GM11168 (cell line): ENCODE data around the gene DRC7.

Experiments used
- in situ Hi-C: fragments of 300-500 bp; cut with MboI; formaldehyde crosslinking; loops from one replicate; pipeline ENCODE4 v1.12.0; 2022; ENCODE audit warnings: low sequenced_read_pairs; ENCODE audit not compliant: unreplicated experiment

DRC7 gene

DNA sequence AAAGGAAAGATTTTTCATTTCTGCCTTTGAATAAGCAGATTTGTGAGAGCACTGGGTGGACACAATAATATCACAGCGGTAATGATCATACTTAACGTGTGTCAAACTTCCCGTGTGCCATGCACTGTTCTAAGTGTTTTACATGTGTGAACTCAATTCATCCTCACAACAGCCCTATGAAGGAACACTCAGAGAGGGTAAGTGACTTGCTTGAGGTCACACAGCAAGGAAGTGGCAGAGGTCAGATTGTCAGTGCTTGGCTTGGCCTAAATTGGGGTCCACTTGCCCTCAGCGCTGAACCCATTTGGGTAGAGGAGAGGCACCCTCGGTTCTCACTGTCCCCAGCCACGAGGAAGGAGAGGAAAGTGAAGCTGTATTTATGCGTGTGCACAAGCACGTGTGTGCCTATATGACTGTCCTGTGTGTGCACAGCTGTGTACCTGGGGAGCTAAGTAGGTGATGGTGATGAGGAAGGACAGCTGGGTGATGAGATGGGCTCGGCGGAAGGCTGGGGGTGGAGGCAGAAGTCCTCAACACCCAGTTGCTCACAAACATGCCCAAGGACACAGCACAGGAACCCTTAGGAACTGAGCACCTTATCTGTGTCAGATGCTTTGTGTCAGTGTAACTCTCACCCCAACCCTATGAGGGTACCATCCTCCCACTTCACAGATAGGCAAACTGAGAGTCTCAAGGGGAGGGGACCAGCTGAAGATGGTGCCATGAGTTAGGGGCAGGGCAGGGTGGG lies 36.3 kb upstream of the DRC7 start:
- in situ Hi-C loops = no loop called here

DNA sequence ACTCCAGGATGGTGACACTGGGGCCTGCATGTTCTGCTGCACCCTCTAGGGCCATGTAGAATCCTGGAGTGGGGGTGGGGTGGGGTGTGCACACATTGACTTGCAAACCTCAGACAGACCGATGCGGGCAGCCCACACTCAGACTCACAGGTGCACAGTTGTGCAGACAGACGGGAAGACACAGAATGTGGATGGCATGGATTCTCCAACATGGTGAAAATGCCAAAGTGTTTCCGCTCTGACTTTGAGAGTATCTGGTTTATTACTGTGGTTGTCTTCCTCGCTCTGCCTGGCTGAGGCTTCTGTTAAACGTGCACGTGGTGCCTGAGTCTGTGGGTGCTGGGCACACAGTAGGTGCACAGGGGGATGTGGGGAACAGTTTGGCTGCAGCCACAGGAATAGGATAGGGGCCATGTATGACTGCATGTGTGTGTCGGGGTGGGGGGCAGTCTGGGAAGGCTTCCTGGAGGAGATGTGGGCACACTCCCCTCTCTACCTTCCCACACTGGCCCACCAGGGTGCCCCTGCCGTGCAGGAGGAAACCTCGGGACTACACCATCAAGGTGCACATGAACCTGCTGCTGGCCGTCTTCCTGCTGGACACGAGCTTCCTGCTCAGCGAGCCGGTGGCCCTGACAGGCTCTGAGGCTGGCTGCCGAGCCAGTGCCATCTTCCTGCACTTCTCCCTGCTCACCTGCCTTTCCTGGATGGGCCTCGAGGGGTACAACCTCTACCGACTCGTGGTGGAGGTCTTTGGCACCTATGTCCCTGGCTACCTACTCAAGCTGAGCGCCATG lies 35.5 kb upstream of the DRC7 start:
- in situ Hi-C loops = no loop called here

DNA sequence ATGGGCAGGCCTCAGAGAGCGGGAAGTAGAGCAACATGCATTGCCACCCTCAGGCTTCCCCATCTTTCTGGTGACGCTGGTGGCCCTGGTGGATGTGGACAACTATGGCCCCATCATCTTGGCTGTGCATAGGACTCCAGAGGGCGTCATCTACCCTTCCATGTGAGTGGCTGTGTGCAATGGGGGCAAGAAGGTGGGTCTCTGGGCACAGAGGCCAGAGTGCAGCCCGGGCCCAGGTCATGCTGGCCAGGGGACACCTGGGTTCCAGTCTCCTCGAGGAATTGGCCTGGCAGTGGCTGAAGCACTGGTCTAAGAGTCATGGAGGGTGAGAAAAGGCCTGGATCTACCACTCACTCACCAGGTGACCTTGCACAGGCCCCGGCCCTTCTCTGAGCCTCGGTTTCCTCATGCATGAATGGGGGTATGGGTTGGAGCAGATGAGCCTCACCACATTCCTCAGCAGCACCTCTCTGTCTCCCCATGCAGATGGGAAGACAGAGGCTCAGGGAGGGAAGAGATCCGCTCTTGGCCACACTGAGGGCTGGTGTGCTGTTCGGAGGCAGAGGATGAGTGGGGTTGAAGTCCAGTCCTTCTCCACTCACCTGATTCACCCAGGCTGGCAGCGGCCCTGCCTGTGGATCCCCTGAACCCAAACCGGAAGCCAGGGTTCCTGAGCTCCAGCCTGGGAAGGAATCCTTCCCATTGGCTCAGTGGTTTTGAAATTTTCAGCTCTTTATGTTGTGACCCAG lies 33.7 kb upstream of the DRC7 start:
- in situ Hi-C loops = no loop called here

- in situ Hi-C loops = no loop called here
Observed at GRCh38 chr16:57661510-57661909, 33.1 kb upstream of the DRC7 start.

- in situ Hi-C loops = no loop called here
Observed at GRCh38 chr16:57661936-57662906, 32.4 kb upstream of the DRC7 start.

- in situ Hi-C loops = no loop called here
Observed at GRCh38 chr16:57663436-57663835, 31.2 kb upstream of the DRC7 start.

- in situ Hi-C loops = no loop called here
Observed at GRCh38 chr16:57663917-57664661, 30.5 kb upstream of the DRC7 start.

DNA sequence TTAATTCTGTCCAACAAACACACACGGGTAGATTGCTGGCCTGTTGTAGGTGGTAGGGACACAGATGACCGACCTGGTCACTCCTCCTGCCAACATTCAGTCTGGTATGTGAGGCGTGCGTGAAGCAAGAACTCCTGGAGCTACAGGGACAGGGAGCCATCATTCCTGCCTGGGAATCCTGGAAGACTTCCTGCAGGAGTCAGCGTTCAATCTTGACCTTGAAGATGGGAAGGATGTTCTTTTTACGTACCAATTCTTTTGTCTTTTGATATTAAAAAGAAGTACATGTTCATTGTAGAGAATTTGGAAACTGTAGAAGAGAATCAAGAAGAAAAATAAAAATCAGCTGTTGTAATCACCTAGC lies 30.0 kb upstream of the DRC7 start:
- in situ Hi-C loops = no loop called here

GRCh38 chr16:57665541-57665940 lies 29.1 kb upstream of the DRC7 start:
- in situ Hi-C loops = no loop called here

- in situ Hi-C loops = no loop called here
Observed at GRCh38 chr16:57666353-57667047, 28.1 kb upstream of the DRC7 start.

DNA sequence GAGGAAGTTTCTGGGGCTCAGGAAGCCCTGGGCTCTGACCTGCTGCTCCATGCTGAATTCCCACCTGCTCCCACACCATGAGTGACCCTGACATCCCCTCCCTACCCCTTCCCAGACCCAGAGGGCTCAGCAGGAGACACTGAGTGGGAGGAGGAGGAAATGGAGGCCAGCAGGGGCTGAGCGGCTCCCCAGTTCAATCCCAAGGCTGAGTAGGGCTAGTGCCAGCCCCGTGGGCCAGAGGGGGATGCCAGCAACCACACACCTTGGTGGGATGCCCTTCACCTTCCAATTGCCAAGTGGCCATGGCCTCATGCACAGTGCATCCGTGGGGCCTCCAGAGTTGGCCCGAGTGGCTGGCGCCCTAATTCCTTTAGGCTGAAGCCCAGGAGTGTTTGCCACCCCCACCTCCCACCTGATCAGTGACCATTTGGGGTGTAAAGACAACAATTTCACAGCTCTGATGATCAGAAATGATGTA lies 27.5 kb upstream of the DRC7 start:
- in situ Hi-C loops = no loop called here

DNA sequence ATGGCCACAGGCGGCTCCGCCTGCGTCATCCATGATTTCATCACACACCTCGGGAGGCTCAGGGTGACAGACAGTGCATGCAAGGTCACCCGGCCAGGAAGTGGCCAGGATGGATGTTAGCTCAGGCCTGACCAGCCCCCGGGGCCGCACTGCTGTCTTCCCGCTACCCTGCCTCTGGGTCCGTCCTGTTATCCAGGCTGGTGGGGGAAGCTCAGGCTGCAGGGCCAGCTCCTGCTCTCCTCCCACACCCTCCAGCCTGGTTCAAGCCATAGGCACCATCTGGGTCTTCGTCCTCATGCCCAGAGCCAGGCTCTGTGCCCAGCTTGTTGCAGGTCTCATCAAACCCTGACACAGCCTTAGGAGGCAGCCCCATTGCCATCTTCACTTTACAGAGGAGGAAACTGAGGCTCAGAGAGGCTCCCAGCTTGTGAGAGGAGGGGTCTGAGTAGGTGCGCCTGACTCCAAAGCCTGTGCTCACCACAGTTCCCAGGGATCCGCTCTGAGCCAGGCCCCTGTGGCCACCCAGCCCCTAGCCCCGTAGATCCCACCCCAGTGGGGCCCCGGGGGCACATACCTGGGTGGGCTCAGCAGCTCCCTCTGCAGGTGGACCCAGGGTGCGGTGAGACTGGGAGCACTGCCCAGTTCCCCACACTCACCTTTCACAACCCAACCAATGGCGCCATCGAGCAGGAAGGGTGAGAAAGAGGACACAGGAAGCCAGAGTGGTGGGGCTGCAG lies 26.9 kb upstream of the DRC7 start:
- in situ Hi-C loops = no loop called here

DNA sequence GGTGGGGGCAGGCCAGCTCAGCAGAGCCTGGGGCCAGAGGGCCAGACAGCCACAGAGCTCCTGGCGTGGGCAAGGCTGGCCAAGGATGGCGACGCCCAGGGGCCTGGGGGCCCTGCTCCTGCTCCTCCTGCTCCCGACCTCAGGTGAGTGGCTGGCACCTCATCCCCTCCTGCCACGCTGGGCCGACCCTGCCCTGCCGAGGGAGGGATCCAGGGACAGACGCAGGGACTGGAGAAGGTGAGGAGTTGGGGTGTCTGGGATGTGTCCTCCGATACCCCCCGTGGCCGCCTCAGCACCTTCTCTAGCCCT lies 26.4 kb upstream of the DRC7 start, which contains the start of gene ADGRG3:
TSS of gene ADGRG3 (plus strand) at position 44 of the 309 bp plus-strand sequence. CDS start at position 86, 42 bp downstream.
- in situ Hi-C loops = no loop called here

- in situ Hi-C loops = no loop called here
Observed at GRCh38 chr16:57668630-57669475, 25.8 kb upstream of the DRC7 start.

DNA sequence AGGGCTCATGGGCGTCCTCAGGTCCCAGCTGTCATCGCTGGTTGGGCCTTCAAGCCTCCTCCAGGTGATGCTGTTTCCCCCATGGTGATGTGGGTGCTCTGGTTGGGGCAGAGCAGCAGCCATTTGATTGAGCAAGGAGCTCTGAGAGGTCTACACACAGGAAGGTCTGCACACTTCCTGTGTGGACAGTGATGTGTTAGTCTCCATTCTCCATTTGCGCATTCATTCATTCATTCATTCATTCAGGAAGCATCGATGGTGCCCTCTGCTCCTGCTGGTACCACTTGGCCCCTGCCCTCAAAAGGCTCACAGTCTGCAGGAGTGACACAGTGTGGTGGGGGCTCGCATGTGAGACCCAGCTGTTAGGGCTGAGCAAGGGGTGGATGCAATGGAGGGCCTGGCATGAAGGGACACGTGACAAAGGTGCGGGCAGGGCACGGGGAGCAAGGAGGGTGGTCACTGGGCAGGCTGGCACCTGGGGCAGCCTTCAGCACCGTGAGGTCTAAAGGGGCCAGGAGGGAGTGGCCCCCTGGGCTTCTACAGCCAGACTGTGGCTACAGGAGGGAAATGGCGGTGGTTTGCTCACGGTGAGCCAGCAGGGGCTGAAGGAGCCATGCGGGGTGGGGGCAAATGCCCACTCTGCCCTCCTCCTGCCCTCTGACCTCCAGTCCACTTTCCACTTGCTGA lies 25.0 kb upstream of the DRC7 start:
- in situ Hi-C loops = no loop called here

GRCh38 chr16:57670196-57670595 lies 24.4 kb upstream of the DRC7 start:
- in situ Hi-C loops = no loop called here
